HepG2 (cell line): ENCODE data around the gene SLX9. TPM values are rescaled to one million over a fixed set of nuclear protein-coding genes. Genes with fewer than 3 reads are reported as not detected.

Experiments
- CBX1 ChIP-seq: IDR thresholded peaks from one replicate; pipeline ENCODE4 v1.6.1; 2016; ENCODE audit warnings: antibody characterized with exemption, low read depth
- ERF ChIP-seq: IDR thresholded peaks from 2 replicates; pipeline ENCODE4 v1.6.1; 2018; ENCODE audit warnings: missing biosample characterization, missing genetic modification reagents
- HNRNPLL ChIP-seq: fragments of 200-400 bp; formaldehyde crosslinking; IDR thresholded peaks from 2 replicates; pipeline ENCODE4 v1.6.1; 2017; ENCODE audit warnings: mild to moderate bottlenecking, low read depth, low read length; ENCODE audit not compliant: poor library complexity, severe bottlenecking
- IKZF1 ChIP-seq: fragments of 450-650 bp; IDR thresholded peaks from 2 replicates; pipeline ENCODE4 v1.7.1; 2016
- KDM2A ChIP-seq: sonication (generic); formaldehyde crosslinking; IDR thresholded peaks from 2 replicates; pipeline ENCODE4 v1.4.0; 2020; ENCODE audit warnings: low read depth, missing genetic modification reagents, borderline replicate concordance
- MEF2D ChIP-seq: sonication (generic); formaldehyde crosslinking; IDR thresholded peaks from 2 replicates; pipeline ENCODE4 v1.5.1; 2020; ENCODE audit warnings: mild to moderate bottlenecking, missing genetic modification reagents
- PAF1 ChIP-seq: IDR thresholded peaks from 2 replicates; pipeline ENCODE4 v1.6.1; 2016; ENCODE audit warnings: missing genetic modification reagents, missing compliant biosample characterization
- SNAI1 ChIP-seq: sonication (generic); formaldehyde crosslinking; IDR thresholded peaks from 2 replicates; pipeline ENCODE4 v1.5.0; 2020; ENCODE audit warnings: mild to moderate bottlenecking, missing genetic modification reagents, borderline replicate concordance
- SNRNP70 ChIP-seq: fragments of 200-400 bp; formaldehyde crosslinking; IDR thresholded peaks from 2 replicates; pipeline ENCODE4 v1.6.1; 2017; ENCODE audit warnings: mild to moderate bottlenecking, low read depth, low read length, moderate library complexity
- TARDBP ChIP-seq: sonication (generic); formaldehyde crosslinking; IDR thresholded peaks from 2 replicates; pipeline ENCODE4 v1.8.0; 2022; ENCODE audit warnings: mild to moderate bottlenecking, missing genetic modification reagents
- ZNF260 ChIP-seq: sonication (generic); formaldehyde crosslinking; IDR thresholded peaks from 2 replicates; pipeline ENCODE4 v1.4.0; 2020; ENCODE audit warnings: missing genetic modification reagents, low read depth, mild to moderate bottlenecking, borderline replicate concordance
- polyA plus RNA-seq, 8 experiments: library from polyadenylated mRNA; depleted of rRNA in 3 of 8; stranded (reverse) in 7 of 8; unstranded in 1 of 8; fragments of >200 nt; fragmentation: Illumina TruSeq in 4 of 8; extraction: Trizol in 4 of 8; gene quantifications; 2 replicates each; pipeline versions ENCODE4 v1.2.1 to v1.2.3, GENCODE V29; 2011 to 2016; ENCODE audit warnings: low read depth in 4 of 8, missing spikeins in 1 of 8, mixed read lengths in 1 of 8; ENCODE audit not compliant: insufficient read depth in 1 of 8
- total RNA-seq, 5 experiments: library from RNA; depleted of rRNA; stranded (reverse); fragments of >200 nt; fragmentation: Illumina TruSeq; extraction: Trizol; gene quantifications; 2 replicates each; pipeline ENCODE4 v1.2.3, GENCODE V29; 2016; ENCODE audit warnings: low read depth in 1 of 5
- TF ChIP-seq, protein P1 (sequence below): sonication (generic); formaldehyde crosslinking; conservative IDR thresholded peaks from 2 replicates; pipeline ENCODE4 v1.4.0; 2020; ENCODE audit warnings: missing genetic modification reagents
- TF ChIP-seq, protein P2 (sequence below): sonication (generic); formaldehyde crosslinking; IDR thresholded peaks from 2 replicates; pipeline ENCODE4 v1.5.0; 2020; ENCODE audit warnings: mild to moderate bottlenecking, missing genetic modification reagents
- TF ChIP-seq, protein P3 (sequence below): sonication (generic); formaldehyde crosslinking; IDR thresholded peaks from 2 replicates; pipeline ENCODE4 v1.9.0; 2022; ENCODE audit warnings: low read depth, missing genetic modification reagents
- TF ChIP-seq, protein P4 (sequence below): sonication (generic); formaldehyde crosslinking; IDR thresholded peaks from 2 replicates; pipeline ENCODE4 v1.5.0; 2020; ENCODE audit warnings: mild to moderate bottlenecking, missing genetic modification reagents
- TF ChIP-seq, protein P5 (sequence below): sonication (generic); formaldehyde crosslinking; conservative IDR thresholded peaks from 2 replicates; pipeline ENCODE4 v1.8.0; 2022; ENCODE audit warnings: low read depth, missing genetic modification reagents
- TF ChIP-seq, protein P6 (sequence below): sonication (generic); formaldehyde crosslinking; IDR thresholded peaks from 2 replicates; pipeline ENCODE4 v1.4.0; 2020; ENCODE audit warnings: missing genetic modification reagents

SLX9 gene
- total and polyA plus RNA-seq, 2 of the 13 experiments (the other 11 are each of a cell fraction or from before 2014, with no cell fraction given): 21.0 to 47.1 TPM

DNA sequence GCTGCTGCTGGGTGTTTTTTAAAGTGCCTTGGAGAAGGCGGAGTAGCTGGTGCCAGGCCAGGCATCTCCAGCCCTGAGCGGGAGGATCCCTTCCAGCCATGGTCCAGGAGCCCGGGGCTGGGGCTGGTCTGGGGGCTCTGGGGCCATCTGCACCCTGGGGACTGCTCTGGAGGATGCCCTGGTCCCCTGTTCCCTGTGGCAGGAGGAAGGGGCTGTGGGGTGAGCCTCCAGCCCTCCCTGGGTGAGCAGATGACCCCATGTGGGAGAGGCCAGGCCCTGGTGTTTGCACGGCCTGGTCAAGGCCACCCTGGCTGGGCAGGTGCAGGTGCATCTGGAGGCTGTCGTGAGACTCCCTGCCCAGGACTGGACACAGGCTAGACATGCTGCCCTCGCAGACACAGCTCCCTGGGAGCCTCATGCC is 56.7 kb downstream of the SLX9 start (continued):
- TF ChIP-seq, protein P1, sequence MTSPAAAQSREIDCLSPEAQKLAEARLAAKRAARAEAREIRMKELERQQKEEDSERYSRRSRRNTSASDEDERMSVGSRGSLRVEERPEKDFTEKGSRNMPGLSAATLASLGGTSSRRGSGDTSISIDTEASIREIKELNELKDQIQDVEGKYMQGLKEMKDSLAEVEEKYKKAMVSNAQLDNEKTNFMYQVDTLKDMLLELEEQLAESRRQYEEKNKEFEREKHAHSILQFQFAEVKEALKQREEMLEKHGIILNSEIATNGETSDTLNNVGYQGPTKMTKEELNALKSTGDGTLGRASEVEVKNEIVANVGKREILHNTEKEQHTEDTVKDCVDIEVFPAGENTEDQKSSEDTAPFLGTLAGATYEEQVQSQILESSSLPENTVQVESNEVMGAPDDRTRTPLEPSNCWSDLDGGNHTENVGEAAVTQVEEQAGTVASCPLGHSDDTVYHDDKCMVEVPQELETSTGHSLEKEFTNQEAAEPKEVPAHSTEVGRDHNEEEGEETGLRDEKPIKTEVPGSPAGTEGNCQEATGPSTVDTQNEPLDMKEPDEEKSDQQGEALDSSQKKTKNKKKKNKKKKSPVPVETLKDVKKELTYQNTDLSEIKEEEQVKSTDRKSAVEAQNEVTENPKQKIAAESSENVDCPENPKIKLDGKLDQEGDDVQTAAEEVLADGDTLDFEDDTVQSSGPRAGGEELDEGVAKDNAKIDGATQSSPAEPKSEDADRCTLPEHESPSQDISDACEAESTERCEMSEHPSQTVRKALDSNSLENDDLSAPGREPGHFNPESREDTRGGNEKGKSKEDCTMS (CRISPR knock-in tag): no peak
- TF ChIP-seq KDM2A (CRISPR knock-in tag) (no peak), HNRNPLL (no peak), ERF (CRISPR knock-in tag) (no peak), PAF1 (CRISPR knock-in tag) (no peak), MEF2D (CRISPR knock-in tag) (no peak), ZNF260 (CRISPR knock-in tag) (no peak), SNRNP70 (no peak), CBX1 (no peak), SNAI1 (CRISPR knock-in tag) (0 out of 2 replicates have a peak, but pooled peaks have one; percentile 53), IKZF1 (no peak), TARDBP (CRISPR knock-in tag) (no peak)
- TF ChIP-seq, protein P2, sequence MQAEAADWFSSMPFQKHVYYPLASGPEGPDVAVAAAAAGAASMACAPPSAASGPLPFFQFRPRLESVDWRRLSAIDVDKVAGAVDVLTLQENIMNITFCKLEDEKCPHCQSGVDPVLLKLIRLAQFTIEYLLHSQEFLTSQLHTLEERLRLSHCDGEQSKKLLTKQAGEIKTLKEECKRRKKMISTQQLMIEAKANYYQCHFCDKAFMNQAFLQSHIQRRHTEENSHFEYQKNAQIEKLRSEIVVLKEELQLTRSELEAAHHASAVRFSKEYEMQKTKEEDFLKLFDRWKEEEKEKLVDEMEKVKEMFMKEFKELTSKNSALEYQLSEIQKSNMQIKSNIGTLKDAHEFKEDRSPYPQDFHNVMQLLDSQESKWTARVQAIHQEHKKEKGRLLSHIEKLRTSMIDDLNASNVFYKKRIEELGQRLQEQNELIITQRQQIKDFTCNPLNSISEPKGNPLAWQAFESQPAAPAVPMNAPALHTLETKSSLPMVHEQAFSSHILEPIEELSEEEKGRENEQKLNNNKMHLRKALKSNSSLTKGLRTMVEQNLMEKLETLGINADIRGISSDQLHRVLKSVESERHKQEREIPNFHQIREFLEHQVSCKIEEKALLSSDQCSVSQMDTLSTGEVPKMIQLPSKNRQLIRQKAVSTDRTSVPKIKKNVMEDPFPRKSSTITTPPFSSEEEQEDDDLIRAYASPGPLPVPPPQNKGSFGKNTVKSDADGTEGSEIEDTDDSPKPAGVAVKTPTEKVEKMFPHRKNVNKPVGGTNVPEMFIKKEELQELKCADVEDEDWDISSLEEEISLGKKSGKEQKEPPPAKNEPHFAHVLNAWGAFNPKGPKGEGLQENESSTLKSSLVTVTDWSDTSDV (CRISPR knock-in tag): no peak
- TF ChIP-seq, protein P3, sequence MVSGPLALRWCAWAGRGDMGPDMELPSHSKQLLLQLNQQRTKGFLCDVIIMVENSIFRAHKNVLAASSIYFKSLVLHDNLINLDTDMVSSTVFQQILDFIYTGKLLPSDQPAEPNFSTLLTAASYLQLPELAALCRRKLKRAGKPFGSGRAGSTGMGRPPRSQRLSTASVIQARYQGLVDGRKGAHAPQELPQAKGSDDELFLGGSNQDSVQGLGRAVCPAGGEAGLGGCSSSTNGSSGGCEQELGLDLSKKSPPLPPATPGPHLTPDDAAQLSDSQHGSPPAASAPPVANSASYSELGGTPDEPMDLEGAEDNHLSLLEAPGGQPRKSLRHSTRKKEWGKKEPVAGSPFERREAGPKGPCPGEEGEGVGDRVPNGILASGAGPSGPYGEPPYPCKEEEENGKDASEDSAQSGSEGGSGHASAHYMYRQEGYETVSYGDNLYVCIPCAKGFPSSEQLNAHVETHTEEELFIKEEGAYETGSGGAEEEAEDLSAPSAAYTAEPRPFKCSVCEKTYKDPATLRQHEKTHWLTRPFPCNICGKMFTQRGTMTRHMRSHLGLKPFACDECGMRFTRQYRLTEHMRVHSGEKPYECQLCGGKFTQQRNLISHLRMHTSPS (CRISPR knock-in tag): no peak
- TF ChIP-seq, protein P4, sequence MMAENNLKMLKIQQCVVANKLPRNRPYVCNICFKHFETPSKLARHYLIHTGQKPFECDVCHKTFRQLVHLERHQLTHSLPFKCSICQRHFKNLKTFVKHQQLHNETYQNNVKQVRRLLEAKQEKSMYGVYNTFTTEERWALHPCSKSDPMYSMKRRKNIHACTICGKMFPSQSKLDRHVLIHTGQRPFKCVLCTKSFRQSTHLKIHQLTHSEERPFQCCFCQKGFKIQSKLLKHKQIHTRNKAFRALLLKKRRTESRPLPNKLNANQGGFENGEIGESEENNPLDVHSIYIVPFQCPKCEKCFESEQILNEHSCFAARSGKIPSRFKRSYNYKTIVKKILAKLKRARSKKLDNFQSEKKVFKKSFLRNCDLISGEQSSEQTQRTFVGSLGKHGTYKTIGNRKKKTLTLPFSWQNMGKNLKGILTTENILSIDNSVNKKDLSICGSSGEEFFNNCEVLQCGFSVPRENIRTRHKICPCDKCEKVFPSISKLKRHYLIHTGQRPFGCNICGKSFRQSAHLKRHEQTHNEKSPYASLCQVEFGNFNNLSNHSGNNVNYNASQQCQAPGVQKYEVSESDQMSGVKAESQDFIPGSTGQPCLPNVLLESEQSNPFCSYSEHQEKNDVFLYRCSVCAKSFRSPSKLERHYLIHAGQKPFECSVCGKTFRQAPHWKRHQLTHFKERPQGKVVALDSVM (CRISPR knock-in tag): peak; percentile 59; the same call in 1 of the 2 replicates
- TF ChIP-seq, protein P5, sequence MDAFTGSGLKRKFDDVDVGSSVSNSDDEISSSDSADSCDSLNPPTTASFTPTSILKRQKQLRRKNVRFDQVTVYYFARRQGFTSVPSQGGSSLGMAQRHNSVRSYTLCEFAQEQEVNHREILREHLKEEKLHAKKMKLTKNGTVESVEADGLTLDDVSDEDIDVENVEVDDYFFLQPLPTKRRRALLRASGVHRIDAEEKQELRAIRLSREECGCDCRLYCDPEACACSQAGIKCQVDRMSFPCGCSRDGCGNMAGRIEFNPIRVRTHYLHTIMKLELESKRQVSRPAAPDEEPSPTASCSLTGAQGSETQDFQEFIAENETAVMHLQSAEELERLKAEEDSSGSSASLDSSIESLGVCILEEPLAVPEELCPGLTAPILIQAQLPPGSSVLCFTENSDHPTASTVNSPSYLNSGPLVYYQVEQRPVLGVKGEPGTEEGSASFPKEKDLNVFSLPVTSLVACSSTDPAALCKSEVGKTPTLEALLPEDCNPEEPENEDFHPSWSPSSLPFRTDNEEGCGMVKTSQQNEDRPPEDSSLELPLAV: no peak
- TF ChIP-seq, protein P6, sequence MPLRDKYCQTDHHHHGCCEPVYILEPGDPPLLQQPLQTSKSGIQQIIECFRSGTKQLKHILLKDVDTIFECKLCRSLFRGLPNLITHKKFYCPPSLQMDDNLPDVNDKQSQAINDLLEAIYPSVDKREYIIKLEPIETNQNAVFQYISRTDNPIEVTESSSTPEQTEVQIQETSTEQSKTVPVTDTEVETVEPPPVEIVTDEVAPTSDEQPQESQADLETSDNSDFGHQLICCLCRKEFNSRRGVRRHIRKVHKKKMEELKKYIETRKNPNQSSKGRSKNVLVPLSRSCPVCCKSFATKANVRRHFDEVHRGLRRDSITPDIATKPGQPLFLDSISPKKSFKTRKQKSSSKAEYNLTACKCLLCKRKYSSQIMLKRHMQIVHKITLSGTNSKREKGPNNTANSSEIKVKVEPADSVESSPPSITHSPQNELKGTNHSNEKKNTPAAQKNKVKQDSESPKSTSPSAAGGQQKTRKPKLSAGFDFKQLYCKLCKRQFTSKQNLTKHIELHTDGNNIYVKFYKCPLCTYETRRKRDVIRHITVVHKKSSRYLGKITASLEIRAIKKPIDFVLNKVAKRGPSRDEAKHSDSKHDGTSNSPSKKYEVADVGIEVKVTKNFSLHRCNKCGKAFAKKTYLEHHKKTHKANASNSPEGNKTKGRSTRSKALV (CRISPR knock-in tag): no peak
